Measurements from ENCODE around the gene TRPM1. TPM values are rescaled to one million over a fixed set of nuclear protein-coding genes. Genes with fewer than 3 reads are reported as not detected.

TRPM1 gene
- total RNA-seq, 2 donors from 2014 or later, result not detected

DNA sequence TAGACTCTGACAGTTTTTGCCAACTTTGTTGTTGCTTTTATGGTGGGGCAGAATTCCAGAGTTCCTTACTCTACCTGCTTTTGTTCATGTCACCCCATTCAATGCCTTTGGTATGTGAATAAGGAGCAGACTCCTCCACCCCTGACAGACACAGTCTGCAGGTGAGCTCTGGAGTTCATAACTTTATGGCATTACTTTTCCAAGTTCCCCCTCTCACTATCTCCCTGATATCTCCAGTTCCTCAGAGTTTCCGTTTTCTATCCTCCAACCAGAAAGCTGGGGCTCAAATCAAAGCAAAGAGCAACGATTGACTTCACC, 87.0 kb downstream of the TRPM1 start:
- Mint-ChIP-seq H3K27me3 (ENCODE audit: insufficient read depth) (no peaks in the 10 kb centered on the region), H3K4me3 (no peak overlapping the region), H3K9me3 (peaks cover 12% of the 10 kb centered on the region), H3K36me3 (ENCODE audit: low read depth) (no peaks in the 10 kb centered on the region), H3K4me1 (peaks cover 12% of the 10 kb centered on the region), H3K27ac (no peak overlapping the region)
- no peak for DNase-seq
- Histone ChIP-seq H3K27ac (ENCODE audit: low read depth, low read length) (no peak overlapping the region), H3K9ac (ENCODE audit: extremely low read depth, low read length, poor library complexity, severe bottlenecking) (no peak overlapping the region), H3K36me3 (ENCODE audit: control insufficient read depth, insufficient read depth, low read length) (no peaks in the 10 kb centered on the region), H3K4me1 (ENCODE audit: control insufficient read depth, insufficient read depth, low read length) (no peaks in the 10 kb centered on the region), H3K4me3 (ENCODE audit: low read length) (no peak overlapping the region), H3K9me3 (ENCODE audit: control insufficient read depth, low read length) (peaks cover 23% of the 10 kb centered on the region), H3K27me3 (ENCODE audit: control insufficient read depth, insufficient read depth, low read length, poor library complexity, severe bottlenecking) (no peaks in the 10 kb centered on the region)
- 85% methylated on average over 2 of the region's 2 CpGs; no CpG with 5 or more reads in 1 of the 2 experiments for WGBS, 2 experiments (ENCODE audit: insufficient coverage in 1 of 2, insufficient read length in 1 of 2)
- TF ChIP-seq CTCF (conservative IDR thresholded peaks at IDR 0.05), result no peak

- Mint-ChIP-seq H3K36me3 (ENCODE audit: low read depth) (no peaks in the 10 kb centered on the region), H3K4me1 (peaks cover 12% of the 10 kb centered on the region), H3K9me3 (peaks cover 12% of the 10 kb centered on the region), H3K27ac (no peak overlapping the region), H3K27me3 (ENCODE audit: insufficient read depth) (no peaks in the 10 kb centered on the region), H3K4me3 (no peak overlapping the region)
- no peak for TF ChIP-seq CTCF (conservative IDR thresholded peaks at IDR 0.05)
- Histone ChIP-seq H3K9me3 (ENCODE audit: control insufficient read depth, low read length) (peaks cover 23% of the 10 kb centered on the region), H3K4me1 (ENCODE audit: control insufficient read depth, insufficient read depth, low read length) (no peaks in the 10 kb centered on the region), H3K36me3 (ENCODE audit: control insufficient read depth, insufficient read depth, low read length) (no peaks in the 10 kb centered on the region), H3K4me3 (ENCODE audit: low read length) (no peak overlapping the region), H3K27me3 (ENCODE audit: control insufficient read depth, insufficient read depth, low read length, poor library complexity, severe bottlenecking) (no peaks in the 10 kb centered on the region), H3K27ac (ENCODE audit: low read depth, low read length) (no peak overlapping the region), H3K9ac (ENCODE audit: extremely low read depth, low read length, poor library complexity, severe bottlenecking) (no peak overlapping the region)
- WGBS, 2 experiments (ENCODE audit: insufficient coverage in 1 of 2, insufficient read length in 1 of 2), result 71 to 86% methylated on average over 1 to 2 of the region's 2 CpGs
- DNase-seq, result no peak
Measured at GRCh38 chr15:31013863-31014607, 87.5 kb downstream of the TRPM1 start.

GRCh38 chr15:31012455-31012854, 89.1 kb downstream of the TRPM1 start:
- H3K27me3 ChIP-seq (ENCODE audit: control insufficient read depth, insufficient read depth, low read length, poor library complexity, severe bottlenecking), result no peaks in the 10 kb centered on the region
- H3K27me3 Mint-ChIP-seq (ENCODE audit: insufficient read depth), result no peaks in the 10 kb centered on the region
- H3K36me3 Mint-ChIP-seq (ENCODE audit: low read depth), result no peaks in the 10 kb centered on the region
- H3K27ac Mint-ChIP-seq, result no peak overlapping the region
- H3K9me3 Mint-ChIP-seq, result peaks cover 12% of the 10 kb centered on the region
- DNase-seq, result no peak
- WGBS, 2 experiments (ENCODE audit: insufficient coverage in 1 of 2, insufficient read length in 1 of 2), result 100% methylated on average over 1 of the region's 2 CpGs
- H3K27ac ChIP-seq (ENCODE audit: low read depth, low read length), result no peak overlapping the region
- H3K36me3 ChIP-seq (ENCODE audit: control insufficient read depth, insufficient read depth, low read length), result no peaks in the 10 kb centered on the region
- H3K9me3 ChIP-seq (ENCODE audit: control insufficient read depth, low read length), result peaks cover 23% of the 10 kb centered on the region
- H3K9ac ChIP-seq (ENCODE audit: extremely low read depth, low read length, poor library complexity, severe bottlenecking), result no peak overlapping the region
- no peak for TF ChIP-seq CTCF (conservative IDR thresholded peaks at IDR 0.05)
- peaks cover 12% of the 10 kb centered on the region for H3K4me1 Mint-ChIP-seq
- no peaks in the 10 kb centered on the region for H3K4me1 ChIP-seq (ENCODE audit: control insufficient read depth, insufficient read depth, low read length)
- H3K4me3 ChIP-seq (ENCODE audit: low read length), result no peak overlapping the region
- no peak overlapping the region for H3K4me3 Mint-ChIP-seq

Measured in endodermal cell (in vitro differentiated cells).